HepG2 (cell line): ENCODE results near the gene SESN2. TPM values are rescaled to one million over a fixed set of nuclear protein-coding genes. Genes with fewer than 3 reads are reported as not detected.

Experiments used
- DPF2 ChIP-seq: sonication (generic); formaldehyde crosslinking; IDR thresholded peaks from 2 replicates; pipeline ENCODE4 v1.4.0; 2020; ENCODE audit warnings: mild to moderate bottlenecking, low read depth, missing genetic modification reagents, borderline replicate concordance
- MAF1 ChIP-seq: sonication (generic); formaldehyde crosslinking; IDR thresholded peaks from 2 replicates; pipeline ENCODE4 v1.5.0; 2020; ENCODE audit warnings: missing genetic modification reagents, borderline replicate concordance
- NKX3-1 ChIP-seq: sonication (generic); formaldehyde crosslinking; IDR thresholded peaks from 2 replicates; pipeline ENCODE4 v1.5.0; 2020; ENCODE audit warnings: missing genetic modification reagents
- TOPORS ChIP-seq: sonication (generic); formaldehyde crosslinking; IDR thresholded peaks from 2 replicates; pipeline ENCODE4 v1.8.0; 2023; ENCODE audit warnings: mild to moderate bottlenecking, missing genetic modification reagents
- ZBTB1 ChIP-seq: sonication (generic); formaldehyde crosslinking; IDR thresholded peaks from 2 replicates; pipeline ENCODE4 v1.4.0; 2020; ENCODE audit warnings: missing genetic modification reagents, borderline replicate concordance
- ZBTB38 ChIP-seq: sonication (generic); formaldehyde crosslinking; IDR thresholded peaks from 2 replicates; pipeline ENCODE4 v1.5.1; 2020; ENCODE audit warnings: mild to moderate bottlenecking, missing genetic modification reagents
- ZFP41 ChIP-seq: sonication (generic); formaldehyde crosslinking; IDR thresholded peaks from 2 replicates; pipeline ENCODE4 v1.4.0; 2020; ENCODE audit warnings: mild to moderate bottlenecking, missing genetic modification reagents, borderline replicate concordance
- ZFY ChIP-seq: sonication (generic); formaldehyde crosslinking; IDR thresholded peaks from 2 replicates; pipeline ENCODE4 v1.4.0; 2020; ENCODE audit warnings: missing genetic modification reagents
- ZNF124 ChIP-seq: sonication (generic); formaldehyde crosslinking; IDR thresholded peaks from 2 replicates; pipeline ENCODE4 v1.4.0; 2020; ENCODE audit warnings: missing genetic modification reagents
- ZNF614 ChIP-seq: IDR thresholded peaks from 2 replicates; pipeline ENCODE4 v1.6.1; 2018; ENCODE audit warnings: missing biosample characterization, missing genetic modification reagents, inconsistent platforms, borderline replicate concordance
- ZNF615 ChIP-seq: sonication (generic); formaldehyde crosslinking; IDR thresholded peaks from 2 replicates; pipeline ENCODE4 v1.5.0; 2020; ENCODE audit warnings: mild to moderate bottlenecking, missing genetic modification reagents, borderline replicate concordance
- ZNF775 ChIP-seq: sonication (generic); formaldehyde crosslinking; IDR thresholded peaks from 2 replicates; pipeline ENCODE4 v1.4.0; 2020; ENCODE audit warnings: missing genetic modification reagents, mild to moderate bottlenecking, moderate library complexity, borderline replicate concordance
- polyA plus RNA-seq, 8 experiments: library from polyadenylated mRNA; depleted of rRNA in 3 of 8; stranded (reverse) in 7 of 8; unstranded in 1 of 8; fragments of >200 nt; fragmentation: Illumina TruSeq in 4 of 8; extraction: Trizol in 4 of 8; gene quantifications; 2 replicates each; pipeline versions ENCODE4 v1.2.1 to v1.2.3, GENCODE V29; 2011 to 2016; ENCODE audit warnings: low read depth in 4 of 8, missing spikeins in 1 of 8, mixed read lengths in 1 of 8; ENCODE audit not compliant: insufficient read depth in 1 of 8
- total RNA-seq, 5 experiments: library from RNA; depleted of rRNA; stranded (reverse); fragments of >200 nt; fragmentation: Illumina TruSeq; extraction: Trizol; gene quantifications; 2 replicates each; pipeline ENCODE4 v1.2.3, GENCODE V29; 2016; ENCODE audit warnings: low read depth in 1 of 5
- TF ChIP-seq, protein P1 (sequence below): sonication (generic); formaldehyde crosslinking; IDR thresholded peaks from 2 replicates; pipeline ENCODE4 v1.5.0; 2020; ENCODE audit warnings: mild to moderate bottlenecking, missing genetic modification reagents, moderate library complexity
- TF ChIP-seq, protein P2 (sequence below): IDR thresholded peaks from 2 replicates; pipeline ENCODE4 v1.6.1; 2016; ENCODE audit warnings: mild to moderate bottlenecking
- TF ChIP-seq, protein P3 (sequence below): sonication (generic); formaldehyde crosslinking; IDR thresholded peaks from 2 replicates; pipeline ENCODE4 v1.5.0; 2020; ENCODE audit warnings: mild to moderate bottlenecking, missing genetic modification reagents, borderline replicate concordance
- TF ChIP-seq, protein P4 (sequence below): sonication (generic); formaldehyde crosslinking; conservative IDR thresholded peaks from 2 replicates; pipeline ENCODE4 v1.8.1; 2023; ENCODE audit warnings: missing genetic modification reagents

The SESN2 gene
- total and polyA plus RNA-seq, 2 of the 13 experiments (the other 11 are each of a cell fraction or from before 2014, with no cell fraction given), result 13.2 to 19.1 TPM

DNA sequence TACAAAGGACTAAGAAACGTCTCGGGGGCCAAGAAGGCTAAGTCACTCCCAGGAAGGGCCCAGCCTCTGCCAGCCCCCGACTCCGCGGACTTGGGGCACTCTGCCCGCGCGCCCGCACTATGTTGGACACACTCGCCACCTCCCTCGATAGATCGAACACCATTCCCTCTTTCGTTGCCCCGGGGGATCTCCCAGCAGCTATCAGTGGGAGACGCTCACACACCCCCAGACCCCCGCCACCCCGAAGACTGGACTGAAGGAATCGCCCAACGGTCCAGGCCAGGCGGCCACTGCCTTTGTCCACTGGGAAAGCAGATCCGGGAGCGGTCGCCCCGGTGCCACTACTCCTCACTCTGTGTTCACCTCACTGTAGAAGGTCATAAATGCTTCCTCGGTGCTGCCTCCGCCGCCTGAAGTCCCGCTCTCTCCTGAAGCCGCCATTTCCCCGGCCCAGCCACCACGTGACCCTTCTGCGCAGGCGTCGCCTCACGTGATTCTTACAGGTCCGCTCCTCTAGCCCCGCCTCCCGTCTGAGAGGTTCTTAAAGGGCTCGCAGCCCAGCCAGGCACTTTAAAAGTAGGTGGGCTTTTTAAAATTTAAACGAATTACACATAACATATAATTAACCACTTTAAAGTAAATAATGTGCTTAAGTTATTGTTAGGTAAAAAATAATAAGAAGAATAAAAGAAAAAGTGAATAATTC is 26.6 kb upstream of the SESN2 start, which contains the start of gene DNAJC8 (continued):
- TF ChIP-seq, protein P1, sequence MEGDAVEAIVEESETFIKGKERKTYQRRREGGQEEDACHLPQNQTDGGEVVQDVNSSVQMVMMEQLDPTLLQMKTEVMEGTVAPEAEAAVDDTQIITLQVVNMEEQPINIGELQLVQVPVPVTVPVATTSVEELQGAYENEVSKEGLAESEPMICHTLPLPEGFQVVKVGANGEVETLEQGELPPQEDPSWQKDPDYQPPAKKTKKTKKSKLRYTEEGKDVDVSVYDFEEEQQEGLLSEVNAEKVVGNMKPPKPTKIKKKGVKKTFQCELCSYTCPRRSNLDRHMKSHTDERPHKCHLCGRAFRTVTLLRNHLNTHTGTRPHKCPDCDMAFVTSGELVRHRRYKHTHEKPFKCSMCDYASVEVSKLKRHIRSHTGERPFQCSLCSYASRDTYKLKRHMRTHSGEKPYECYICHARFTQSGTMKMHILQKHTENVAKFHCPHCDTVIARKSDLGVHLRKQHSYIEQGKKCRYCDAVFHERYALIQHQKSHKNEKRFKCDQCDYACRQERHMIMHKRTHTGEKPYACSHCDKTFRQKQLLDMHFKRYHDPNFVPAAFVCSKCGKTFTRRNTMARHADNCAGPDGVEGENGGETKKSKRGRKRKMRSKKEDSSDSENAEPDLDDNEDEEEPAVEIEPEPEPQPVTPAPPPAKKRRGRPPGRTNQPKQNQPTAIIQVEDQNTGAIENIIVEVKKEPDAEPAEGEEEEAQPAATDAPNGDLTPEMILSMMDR (CRISPR knock-in tag), result no peak
- TF ChIP-seq TOPORS (no peak), ZBTB38 (CRISPR knock-in tag) (0 out of 2 replicates have a peak, but pooled peaks have one; percentile 48), MAF1 (CRISPR knock-in tag) (no peak), ZNF615 (no peak), ZFY (peak; percentile 70), ZNF775 (CRISPR knock-in tag) (no peak), NKX3-1 (no peak; the same call in 1 of the 2 replicates), DPF2 (no peak), ZBTB1 (no peak), ZNF124 (CRISPR knock-in tag) (no peak), ZFP41 (CRISPR knock-in tag) (no peak), ZNF614 (CRISPR knock-in tag) (no peak; the same call in 1 of the 2 replicates)
- TF ChIP-seq, protein P2, sequence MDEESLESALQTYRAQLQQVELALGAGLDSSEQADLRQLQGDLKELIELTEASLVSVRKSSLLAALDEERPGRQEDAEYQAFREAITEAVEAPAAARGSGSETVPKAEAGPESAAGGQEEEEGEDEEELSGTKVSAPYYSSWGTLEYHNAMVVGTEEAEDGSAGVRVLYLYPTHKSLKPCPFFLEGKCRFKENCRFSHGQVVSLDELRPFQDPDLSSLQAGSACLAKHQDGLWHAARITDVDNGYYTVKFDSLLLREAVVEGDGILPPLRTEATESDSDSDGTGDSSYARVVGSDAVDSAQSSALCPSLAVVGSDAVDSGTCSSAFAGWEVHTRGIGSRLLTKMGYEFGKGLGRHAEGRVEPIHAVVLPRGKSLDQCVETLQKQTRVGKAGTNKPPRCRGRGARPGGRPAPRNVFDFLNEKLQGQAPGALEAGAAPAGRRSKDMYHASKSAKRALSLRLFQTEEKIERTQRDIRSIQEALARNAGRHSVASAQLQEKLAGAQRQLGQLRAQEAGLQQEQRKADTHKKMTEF (CRISPR knock-in tag), result peak; percentile 75; the same call in 1 of the 2 replicates
- TF ChIP-seq, protein P3, sequence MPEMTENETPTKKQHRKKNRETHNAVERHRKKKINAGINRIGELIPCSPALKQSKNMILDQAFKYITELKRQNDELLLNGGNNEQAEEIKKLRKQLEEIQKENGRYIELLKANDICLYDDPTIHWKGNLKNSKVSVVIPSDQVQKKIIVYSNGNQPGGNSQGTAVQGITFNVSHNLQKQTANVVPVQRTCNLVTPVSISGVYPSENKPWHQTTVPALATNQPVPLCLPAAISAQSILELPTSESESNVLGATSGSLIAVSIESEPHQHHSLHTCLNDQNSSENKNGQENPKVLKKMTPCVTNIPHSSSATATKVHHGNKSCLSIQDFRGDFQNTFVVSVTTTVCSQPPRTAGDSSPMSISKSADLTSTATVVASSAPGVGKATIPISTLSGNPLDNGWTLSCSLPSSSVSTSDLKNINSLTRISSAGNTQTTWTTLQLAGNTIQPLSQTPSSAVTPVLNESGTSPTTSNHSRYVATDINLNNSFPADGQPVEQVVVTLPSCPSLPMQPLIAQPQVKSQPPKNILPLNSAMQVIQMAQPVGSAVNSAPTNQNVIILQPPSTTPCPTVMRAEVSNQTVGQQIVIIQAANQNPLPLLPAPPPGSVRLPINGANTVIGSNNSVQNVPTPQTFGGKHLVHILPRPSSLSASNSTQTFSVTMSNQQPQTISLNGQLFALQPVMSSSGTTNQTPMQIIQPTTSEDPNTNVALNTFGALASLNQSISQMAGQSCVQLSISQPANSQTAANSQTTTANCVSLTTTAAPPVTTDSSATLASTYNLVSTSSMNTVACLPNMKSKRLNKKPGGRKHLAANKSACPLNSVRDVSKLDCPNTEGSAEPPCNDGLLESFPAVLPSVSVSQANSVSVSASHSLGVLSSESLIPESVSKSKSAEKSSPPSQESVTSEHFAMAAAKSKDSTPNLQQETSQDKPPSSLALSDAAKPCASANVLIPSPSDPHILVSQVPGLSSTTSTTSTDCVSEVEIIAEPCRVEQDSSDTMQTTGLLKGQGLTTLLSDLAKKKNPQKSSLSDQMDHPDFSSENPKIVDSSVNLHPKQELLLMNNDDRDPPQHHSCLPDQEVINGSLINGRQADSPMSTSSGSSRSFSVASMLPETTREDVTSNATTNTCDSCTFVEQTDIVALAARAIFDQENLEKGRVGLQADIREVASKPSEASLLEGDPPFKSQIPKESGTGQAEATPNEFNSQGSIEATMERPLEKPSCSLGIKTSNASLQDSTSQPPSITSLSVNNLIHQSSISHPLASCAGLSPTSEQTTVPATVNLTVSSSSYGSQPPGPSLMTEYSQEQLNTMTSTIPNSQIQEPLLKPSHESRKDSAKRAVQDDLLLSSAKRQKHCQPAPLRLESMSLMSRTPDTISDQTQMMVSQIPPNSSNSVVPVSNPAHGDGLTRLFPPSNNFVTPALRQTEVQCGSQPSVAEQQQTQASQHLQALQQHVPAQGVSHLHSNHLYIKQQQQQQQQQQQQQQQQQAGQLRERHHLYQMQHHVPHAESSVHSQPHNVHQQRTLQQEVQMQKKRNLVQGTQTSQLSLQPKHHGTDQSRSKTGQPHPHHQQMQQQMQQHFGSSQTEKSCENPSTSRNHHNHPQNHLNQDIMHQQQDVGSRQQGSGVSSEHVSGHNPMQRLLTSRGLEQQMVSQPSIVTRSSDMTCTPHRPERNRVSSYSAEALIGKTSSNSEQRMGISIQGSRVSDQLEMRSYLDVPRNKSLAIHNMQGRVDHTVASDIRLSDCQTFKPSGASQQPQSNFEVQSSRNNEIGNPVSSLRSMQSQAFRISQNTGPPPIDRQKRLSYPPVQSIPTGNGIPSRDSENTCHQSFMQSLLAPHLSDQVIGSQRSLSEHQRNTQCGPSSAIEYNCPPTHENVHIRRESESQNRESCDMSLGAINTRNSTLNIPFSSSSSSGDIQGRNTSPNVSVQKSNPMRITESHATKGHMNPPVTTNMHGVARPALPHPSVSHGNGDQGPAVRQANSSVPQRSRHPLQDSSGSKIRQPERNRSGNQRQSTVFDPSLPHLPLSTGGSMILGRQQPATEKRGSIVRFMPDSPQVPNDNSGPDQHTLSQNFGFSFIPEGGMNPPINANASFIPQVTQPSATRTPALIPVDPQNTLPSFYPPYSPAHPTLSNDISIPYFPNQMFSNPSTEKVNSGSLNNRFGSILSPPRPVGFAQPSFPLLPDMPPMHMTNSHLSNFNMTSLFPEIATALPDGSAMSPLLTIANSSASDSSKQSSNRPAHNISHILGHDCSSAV (CRISPR knock-in tag), result no peak
- TF ChIP-seq, protein P4, sequence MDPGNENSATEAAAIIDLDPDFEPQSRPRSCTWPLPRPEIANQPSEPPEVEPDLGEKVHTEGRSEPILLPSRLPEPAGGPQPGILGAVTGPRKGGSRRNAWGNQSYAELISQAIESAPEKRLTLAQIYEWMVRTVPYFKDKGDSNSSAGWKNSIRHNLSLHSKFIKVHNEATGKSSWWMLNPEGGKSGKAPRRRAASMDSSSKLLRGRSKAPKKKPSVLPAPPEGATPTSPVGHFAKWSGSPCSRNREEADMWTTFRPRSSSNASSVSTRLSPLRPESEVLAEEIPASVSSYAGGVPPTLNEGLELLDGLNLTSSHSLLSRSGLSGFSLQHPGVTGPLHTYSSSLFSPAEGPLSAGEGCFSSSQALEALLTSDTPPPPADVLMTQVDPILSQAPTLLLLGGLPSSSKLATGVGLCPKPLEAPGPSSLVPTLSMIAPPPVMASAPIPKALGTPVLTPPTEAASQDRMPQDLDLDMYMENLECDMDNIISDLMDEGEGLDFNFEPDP (CRISPR knock-in tag), result no peak
